GM19239 (cell line): ENCODE measurements around the gene ZNF195.
"Not testable (repeated sequence)": the region's sequence is repeated elsewhere in the genome, so short reads cannot be mapped to it uniquely, and the experiment has no call there.

ENCODE experiments used
- DNase-seq: peaks from one replicate; pipeline ENCODE4 v3.0.0; 2011; ENCODE audit warnings: low spot score; ENCODE audit not compliant: insufficient read length
- FAIRE-seq: peaks from 2 replicates; lab custom pipeline; 2011; peaks lifted over from hg19 to GRCh38; lab: Jason Lieb, UNC

Gene ZNF195

GRCh38 chr11:3357994-3358676 is 20.8 kb downstream of the ZNF195 start:
- DNase-seq = no peak
- FAIRE-seq = no peak

DNA sequence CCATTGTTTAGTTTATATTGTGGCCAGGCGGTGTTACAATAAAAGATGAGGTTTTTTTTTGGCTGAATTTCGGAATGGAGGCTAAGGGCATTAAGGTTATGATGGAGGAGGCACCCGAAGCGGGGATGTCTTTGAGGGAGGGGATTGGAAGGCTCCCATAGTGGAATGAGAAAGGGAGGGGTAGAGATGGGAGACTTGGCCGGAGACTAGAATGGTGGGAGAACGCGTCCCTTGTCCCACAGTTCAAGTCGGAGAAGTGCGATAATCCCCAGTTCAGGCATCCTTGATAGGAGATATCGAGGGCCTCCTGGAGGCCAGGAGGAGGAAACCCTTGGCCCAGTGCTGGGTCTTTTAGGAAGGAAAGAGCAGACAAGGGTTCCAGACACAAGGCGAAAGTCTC is 21.6 kb downstream of the ZNF195 start:
- DNase-seq (no peak), FAIRE-seq (no peak)

DNA sequence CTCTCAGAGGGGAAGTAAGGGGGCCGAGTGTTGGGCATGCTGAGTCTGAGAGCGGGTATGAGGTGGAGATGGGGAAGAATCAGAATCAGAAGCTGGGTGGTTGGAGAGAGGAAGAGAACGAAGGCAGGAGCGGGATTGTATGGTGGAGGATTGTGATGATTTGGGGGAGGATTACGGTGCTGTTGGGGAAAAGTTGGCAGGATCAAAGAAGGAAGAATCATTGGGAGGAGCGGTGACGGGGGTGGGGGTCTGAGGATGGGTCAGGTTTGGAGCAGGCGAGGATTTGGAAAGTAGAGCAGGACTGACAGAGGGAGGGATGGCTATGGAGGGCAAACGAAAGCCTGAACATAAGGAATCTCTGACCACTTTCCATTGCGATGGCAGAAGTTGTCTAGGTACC is 22.1 kb downstream of the ZNF195 start:
- no peak for FAIRE-seq

GRCh38 chr11:3353066-3353465 is 25.9 kb downstream of the ZNF195 start:
- FAIRE-seq (no peak), DNase-seq (no peak)

More for the DNA sequence above, 22.1 kb downstream of the ZNF195 start:
- no peak for DNase-seq

DNA sequence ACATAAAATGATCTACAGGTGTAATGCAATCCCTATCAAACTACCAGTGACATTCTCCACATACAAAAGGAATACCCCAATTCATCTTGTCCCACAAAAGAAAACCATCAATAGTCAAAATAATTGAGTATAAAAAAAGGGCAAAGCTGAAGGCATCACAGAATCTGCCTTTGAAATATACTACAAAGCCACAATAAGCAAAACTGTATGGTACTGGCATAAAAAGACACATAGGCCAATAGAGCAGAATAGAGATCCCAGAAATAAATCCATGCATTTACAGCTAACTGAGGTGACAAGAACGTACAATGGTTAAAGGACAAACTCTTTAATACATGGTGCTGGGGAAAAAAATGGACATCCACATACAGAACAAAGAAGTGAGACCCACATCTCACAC is 31.8 kb downstream of the ZNF195 start:
- no peak for FAIRE-seq
- DNase-seq = no peak

DNA sequence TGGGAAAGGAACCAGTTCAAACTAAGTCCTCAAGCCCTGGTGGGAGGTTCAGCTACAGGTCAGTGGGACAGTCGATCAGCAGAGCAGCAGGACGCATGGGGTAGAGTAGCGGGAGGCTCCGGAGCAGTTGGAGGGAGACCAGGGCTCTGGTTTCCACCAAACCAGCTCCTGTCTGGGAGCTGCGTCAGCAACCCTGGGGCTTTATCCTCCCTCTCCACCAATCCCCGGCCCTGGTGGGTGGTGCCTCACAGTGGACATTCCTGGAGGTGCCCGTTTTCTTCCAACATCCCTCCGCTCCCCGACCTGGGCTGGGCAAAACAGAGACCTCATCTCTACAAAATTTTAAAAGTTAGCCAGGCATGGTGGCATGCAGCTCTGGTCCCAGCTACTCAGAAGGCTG is 32.4 kb downstream of the ZNF195 start:
- no peak for DNase-seq
- no peak for FAIRE-seq

DNA sequence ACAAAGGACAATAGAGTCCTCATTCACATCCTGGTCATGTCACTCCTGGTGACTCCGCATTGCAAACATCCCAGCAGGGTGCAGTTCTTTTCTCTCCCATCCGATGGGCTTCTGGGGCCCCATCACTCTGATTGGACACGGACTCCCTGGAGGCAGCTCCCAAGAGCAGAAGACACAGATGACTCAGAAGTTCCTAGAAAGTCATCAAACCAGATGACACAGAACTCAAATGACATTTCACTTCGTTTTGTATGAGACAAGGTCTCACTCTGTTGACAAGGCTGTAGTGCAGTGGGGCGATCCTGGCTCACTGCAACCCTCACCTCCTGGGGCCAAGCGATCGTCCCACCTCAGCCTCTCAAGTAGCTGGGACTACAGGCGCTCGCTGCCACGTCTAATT is 33.2 kb downstream of the ZNF195 start:
- FAIRE-seq = no peak
- no peak for DNase-seq

GRCh38 chr11:3344327-3345174 is 34.4 kb downstream of the ZNF195 start:
- FAIRE-seq (no peak), DNase-seq (no peak)

GRCh38 chr11:3342709-3343108 is 36.2 kb downstream of the ZNF195 start:
- FAIRE-seq (no peak), DNase-seq (no peak)

GRCh38 chr11:3341298-3341697 is 37.6 kb downstream of the ZNF195 start:
- peak; percentile 8 for FAIRE-seq

DNA sequence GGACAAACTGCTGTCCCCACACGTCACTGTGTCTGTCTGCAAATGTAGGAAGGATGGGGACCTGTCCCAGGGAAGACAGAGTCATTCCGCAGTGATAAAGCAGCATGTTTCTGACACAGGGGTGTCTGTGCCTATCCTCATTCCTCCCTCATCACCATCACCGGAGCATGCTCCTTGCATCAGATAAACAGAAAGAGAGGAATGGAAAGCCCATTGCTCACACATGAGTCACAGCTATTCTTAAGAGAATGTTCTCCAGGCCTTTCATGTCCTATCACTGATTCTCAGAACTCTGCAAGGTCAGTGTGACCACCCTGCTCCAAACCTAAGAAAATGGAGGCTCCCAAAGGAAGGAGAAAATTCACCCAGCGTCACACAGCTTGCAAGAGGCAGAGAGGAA is 38.9 kb downstream of the ZNF195 start:
- DNase-seq (no peak), FAIRE-seq (no peak)

More at GRCh38 chr11:3341298-3341697, 37.6 kb downstream of the ZNF195 start:
- peak; percentile 8 for DNase-seq

DNA sequence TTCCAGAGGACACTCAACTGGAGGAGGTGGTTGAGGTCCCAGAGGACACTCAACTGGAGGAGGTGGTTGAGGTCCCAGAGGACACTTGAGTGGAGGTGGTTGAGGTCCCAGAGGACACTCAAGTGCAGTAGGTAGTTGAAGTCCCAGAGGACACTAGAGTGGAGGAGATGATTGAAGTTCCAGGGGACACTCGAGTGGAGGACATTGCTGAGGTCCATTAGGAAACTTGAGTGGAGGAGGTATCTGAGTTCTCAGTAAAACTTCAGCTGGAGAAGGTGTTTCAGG is 39.7 kb downstream of the ZNF195 start:
- no peak for FAIRE-seq

GRCh38 chr11:3338569-3339339 is 40.2 kb downstream of the ZNF195 start:
- no peak for FAIRE-seq
- no peak for DNase-seq

More for the DNA sequence above, 39.7 kb downstream of the ZNF195 start:
- DNase-seq = no peak

DNA sequence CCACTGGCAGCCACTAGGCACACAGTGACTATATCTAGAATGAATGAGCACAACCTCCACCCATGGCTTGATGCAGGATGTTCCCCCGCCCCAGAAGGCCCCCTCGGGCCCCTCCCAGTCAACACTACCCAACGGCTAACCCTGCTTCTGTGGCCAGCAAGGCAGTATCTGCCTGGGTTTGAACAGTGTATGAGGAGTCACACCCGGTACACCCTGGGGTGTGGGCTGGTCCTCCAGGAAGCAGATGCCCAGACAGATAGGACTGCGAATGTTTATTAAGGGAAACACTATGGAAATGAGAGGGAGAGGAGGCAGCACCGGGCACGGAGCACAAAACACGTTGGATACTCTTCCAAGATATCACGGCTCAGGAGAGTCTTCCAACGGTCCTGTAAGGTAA is 42.5 kb downstream of the ZNF195 start:
- not testable (repeated sequence) for DNase-seq, FAIRE-seq

- DNase-seq = not testable (repeated sequence)
- FAIRE-seq = peak; percentile 51
These were observed 45.8 kb downstream of the ZNF195 start for GRCh38 chr11:3333157-3333556.

GRCh38 chr11:3331078-3331477 is 47.9 kb downstream of the ZNF195 start:
- not testable (repeated sequence) for FAIRE-seq, DNase-seq

DNA sequence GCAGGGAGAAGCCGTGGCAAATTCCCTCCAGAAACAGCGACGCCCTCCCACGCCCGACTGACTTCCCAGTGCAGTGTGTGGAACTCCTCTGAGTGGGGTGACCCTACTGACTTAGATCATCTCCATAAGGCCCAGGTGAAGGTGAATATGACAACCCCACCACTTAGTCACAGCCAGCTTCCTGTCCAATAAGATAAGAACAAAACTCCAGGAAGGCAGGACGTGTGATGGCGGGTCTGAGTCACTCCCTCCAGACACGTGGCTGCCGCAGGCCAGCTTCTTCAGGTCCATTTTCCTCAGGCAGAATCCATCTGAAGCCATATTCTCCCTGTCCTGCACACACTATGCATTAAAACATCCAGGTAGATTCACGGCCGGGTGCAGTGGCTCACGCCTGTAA is 48.9 kb downstream of the ZNF195 start:
- DNase-seq, FAIRE-seq: not testable (repeated sequence)

DNA sequence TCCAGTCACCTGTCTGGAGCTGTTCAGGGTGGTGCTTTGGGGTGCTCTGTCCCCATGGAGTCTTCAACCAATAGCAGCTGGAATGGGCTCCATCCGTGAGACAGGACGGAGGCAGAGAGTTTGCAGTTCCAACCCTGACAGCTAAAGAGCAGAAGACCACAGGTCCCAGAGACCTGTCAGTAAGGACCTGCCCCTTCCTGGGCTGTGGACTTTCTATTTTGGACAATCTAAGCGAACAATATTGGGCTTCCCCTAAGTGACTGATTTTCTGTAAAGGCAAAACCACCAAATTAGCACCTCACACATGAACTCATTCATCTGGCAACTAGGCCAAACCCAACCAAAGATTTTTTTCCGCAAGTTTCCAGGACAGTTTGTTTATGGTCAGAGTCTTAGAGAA is 50.4 kb downstream of the ZNF195 start:
- DNase-seq, FAIRE-seq: not testable (repeated sequence)

DNA sequence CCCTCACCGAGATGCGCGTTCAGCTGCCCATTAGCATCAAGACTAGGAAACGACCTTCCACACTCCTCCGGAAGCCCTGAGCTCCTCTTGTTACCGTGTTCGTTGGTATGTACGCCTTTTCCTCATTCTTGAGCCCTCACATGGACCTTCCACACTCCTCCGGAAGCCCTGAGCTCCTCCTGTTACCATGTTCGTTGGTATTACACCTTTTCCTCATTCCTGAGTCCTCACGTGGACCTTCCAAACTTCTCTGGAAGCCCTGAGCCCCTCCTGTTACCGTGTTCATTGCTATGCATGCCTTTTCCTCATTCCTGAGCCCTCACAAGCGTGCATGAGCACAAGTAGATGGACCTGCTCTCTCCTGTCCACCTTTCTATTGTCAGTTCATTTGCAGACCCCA is 52.5 kb downstream of the ZNF195 start:
- not testable (repeated sequence) for FAIRE-seq, DNase-seq

- peak; percentile 75 for FAIRE-seq
- DNase-seq = not testable (repeated sequence)
These were observed 54.2 kb downstream of the ZNF195 start for GRCh38 chr11:3324724-3325123.
